GM21367 (cell line): Measurements from ENCODE around the gene VIPR2.
"Not testable (repeated sequence)": the region's sequence is repeated elsewhere in the genome, so short reads cannot be mapped to it uniquely, and the experiment has no call there.

ENCODE experiments used
- ATAC-seq: cut with Tn5 transposase; IDR thresholded peaks from one replicate; pipeline ENCODE4 v1.9.1; 2021; ENCODE audit not compliant: unreplicated experiment

Gene VIPR2

GRCh38 chr7:159105832-159106811, 38.5 kb downstream of the VIPR2 start:
- ATAC-seq, result no peak

- no peak for ATAC-seq
These were observed 39.4 kb downstream of the VIPR2 start for GRCh38 chr7:159105066-159105780.

- ATAC-seq, result no peak
These were observed 40.3 kb downstream of the VIPR2 start for GRCh38 chr7:159104188-159104920.

GRCh38 chr7:159103382-159104187, 41.1 kb downstream of the VIPR2 start:
- ATAC-seq, result no peak

GRCh38 chr7:159102681-159103381, 41.8 kb downstream of the VIPR2 start:
- ATAC-seq, result no peak

GRCh38 chr7:159101661-159102091, 43.0 kb downstream of the VIPR2 start:
- ATAC-seq, result not testable (repeated sequence)

GRCh38 chr7:159101083-159101395, 43.6 kb downstream of the VIPR2 start:
- ATAC-seq, result not testable (repeated sequence)

- ATAC-seq, result not testable (repeated sequence)
These were observed 44.2 kb downstream of the VIPR2 start for GRCh38 chr7:159100281-159101082.

GRCh38 chr7:159099711-159100231, 44.9 kb downstream of the VIPR2 start:
- ATAC-seq, result no peak

- ATAC-seq, result no peak
These were observed 45.6 kb downstream of the VIPR2 start for GRCh38 chr7:159098811-159099655.

GRCh38 chr7:159098424-159098786, 46.3 kb downstream of the VIPR2 start:
- ATAC-seq, result no peak

- no peak for ATAC-seq
These were observed 46.8 kb downstream of the VIPR2 start for GRCh38 chr7:159097661-159098423.

GRCh38 chr7:159096736-159097581, 47.7 kb downstream of the VIPR2 start:
- ATAC-seq, result no peak

- no peak for ATAC-seq
These were observed 48.7 kb downstream of the VIPR2 start for GRCh38 chr7:159095979-159096411.

- ATAC-seq, result no peak
These were observed 49.5 kb downstream of the VIPR2 start for GRCh38 chr7:159094919-159095915.
